UCSD-AML1 (cell line): ENCODE measurements around the gene PDE4C.
"Not testable (repeated sequence)": the region's sequence is repeated elsewhere in the genome, so short reads cannot be mapped to it uniquely, and the experiment has no call there.

ENCODE experiments used
- DNase-seq: peaks from one replicate; lab custom pipeline; 2025; ENCODE audit not compliant: unreplicated experiment; lab: John Stamatoyannopoulos, UW

PDE4C gene

DNA sequence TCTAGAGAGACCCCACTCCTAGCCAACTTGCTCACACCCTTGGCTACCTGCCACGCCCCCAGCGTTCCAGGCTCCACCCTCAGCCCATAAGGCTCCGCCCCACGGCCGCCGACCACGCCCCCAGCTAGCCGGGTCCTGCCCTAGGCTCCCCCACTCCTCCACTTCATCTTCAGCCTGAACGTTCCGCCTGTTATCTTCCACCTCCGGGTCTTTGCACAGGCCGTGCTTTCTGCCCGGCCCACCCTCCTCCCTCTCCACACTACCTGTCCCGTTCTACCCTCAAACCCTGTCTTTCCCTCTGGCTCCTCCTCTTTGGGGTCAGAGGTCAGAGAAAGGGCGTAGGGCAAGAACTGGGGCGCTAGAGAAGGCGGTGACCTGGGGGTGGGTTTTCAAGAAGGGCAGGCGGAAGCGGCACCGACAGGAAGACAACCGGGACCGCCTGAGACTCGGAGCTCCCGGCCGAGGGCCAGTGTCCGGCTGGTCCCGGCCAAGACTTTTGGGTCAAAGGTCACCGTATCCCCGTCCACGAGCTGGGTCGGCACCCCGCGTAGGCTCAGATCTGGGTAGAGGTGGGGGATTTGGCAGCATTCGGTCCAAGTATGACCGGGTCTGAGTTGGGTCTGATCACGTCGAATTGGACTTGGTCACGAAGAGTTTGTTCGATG is 2.2 kb downstream of the PDE4C start:
- DNase-seq, result peak; percentile 69

DNA sequence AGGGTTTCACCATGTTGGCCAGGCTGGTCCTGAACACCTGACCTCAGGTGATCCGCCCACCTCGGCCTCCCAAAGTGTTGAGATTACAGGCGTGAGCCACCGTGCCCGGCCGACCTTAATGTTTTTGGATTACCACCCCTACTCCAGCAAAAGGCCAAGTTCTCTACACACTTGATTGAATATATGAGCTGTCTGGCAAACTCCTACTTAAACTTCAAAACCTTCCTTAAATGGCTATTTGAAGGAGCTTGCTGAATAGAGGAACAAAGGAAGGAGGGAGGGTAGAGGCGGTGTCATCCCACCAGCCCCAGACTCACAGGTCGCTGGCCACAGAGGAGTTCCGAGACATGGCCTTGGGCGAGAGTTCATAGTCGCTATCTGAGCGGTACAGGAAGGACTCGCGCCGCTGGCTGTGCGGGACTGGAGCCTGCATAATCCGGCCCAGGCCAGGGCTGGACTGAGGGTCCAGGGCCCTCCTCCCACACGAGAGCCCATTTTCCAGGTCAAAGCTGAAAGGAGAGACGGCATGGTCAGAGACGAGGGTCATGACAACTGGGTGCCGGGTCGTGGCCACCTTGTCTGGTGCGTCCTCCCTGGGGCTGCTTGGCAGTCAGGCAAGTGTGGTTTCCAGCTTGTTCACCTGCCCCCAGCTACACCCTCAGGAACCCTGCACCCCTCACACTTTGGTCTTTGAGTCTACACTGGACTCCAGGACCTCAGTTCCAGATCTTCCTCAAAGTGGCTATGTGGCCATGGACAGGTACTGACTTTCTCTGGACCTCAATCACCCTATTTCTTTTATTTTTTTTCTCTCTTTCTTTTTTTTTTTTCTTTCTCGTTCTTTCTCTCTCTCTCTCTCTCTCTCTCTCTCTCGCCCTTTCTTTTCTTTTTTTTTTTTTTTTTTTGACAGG is 4.2 kb downstream of the PDE4C start:
- peak; percentile 16 for DNase-seq

DNA sequence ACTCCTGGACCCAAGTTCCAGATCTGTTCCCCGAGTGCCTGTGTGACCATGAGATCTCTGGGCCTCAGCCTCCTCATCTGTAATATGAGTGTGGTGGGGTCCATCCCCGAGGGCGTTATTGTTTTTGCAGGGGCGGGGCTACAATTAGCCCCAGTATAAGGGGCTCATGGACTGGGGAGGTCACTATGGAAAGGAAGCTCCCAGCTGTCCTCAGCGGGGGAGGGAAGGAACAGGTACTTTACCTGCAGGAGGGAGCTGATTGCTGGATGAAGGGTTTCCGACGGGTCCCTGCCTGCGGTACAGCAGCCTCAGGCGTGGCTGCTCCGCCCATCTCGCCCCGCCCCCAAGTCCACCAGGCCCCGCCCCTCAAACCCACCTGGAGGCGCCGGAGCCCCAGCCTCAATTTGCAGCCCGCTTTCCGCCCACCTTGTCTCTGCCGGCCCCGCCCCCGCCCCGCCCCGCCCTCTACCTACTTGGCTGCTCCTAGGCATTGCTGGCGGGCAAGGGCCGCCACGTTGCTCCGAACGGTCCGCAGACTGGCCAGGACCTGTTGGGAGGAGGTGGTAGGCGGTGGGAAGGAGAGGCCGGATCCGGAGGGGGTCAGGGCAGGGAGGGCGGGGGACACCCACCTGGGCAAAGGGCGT is 5.5 kb downstream of the PDE4C start:
- no peak for DNase-seq

DNA sequence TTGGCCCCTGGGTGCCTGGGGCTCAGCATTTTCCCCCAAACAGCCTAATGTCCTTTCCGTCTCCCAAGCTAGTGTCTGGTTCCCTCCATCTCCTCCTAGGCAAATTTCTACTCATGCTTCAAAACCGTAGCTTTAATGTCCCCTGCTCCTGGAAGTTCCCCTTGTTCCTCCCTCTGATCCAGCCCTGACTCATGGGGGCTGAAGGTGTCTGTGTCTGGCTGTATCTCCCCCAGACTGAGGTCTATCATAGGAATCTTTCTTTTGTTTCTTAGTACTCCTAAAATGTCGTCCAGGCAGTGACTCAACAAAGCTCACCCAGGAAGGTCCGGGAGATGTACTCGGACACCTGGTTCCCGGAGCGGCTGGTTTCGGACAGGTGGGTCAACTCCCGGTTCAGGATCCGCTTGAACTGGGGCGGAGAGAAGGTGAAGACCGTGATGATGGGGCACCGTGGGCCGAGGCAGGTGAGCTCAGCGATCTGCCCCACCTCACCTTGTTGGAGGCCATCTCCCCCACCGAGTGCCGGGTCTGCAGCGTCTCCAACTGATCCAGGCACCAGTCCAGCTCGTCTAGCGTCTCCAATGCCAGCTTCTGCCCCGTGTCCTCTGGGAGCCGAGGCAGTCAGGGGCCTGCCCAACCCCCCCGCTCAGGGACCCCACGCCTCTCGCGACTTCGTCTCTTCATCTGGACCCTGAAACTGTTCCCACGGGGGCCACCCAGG is 6.2 kb downstream of the PDE4C start:
- no peak for DNase-seq

DNA sequence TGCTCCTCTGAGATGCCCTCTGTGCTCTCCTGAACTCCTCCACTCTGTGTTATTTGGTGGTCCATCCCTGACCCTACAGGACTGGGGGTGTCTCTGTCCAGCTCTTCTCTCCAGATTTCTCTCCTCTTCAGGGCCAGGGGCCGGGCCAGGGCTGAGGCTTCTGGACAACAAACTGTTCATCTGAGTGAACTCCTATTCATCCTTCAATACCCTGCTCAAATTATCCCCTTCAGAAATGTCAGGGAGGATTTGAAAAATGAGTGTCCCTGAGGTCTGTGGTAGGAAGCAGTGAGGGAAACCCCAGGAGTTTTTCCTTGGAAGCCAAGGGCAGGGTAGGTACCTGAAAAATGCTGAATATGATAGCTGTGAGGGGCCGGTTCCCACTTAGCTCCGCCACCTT is 7.6 kb downstream of the PDE4C start:
- no peak for DNase-seq

DNA sequence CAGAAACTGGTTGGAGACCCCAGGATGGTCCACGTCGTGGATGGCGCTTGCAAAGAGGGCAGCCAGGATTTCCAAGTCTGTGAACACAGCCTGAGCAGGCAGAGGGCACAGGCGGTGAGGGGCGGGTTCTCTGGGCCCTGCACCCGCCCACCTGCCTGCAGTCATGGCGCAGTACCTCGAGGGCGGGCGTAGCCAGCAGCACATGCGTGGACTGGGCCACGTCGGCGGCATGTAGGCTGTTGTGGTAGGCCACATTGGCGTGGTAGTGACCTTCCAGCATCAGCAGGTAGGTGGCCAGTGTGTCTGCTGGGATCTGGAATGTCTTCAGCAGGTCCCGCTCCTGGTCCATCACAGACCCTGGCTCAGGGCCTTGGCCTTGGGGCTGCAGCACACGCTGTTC is 8.1 kb downstream of the PDE4C start:
- DNase-seq, result no peak

DNA sequence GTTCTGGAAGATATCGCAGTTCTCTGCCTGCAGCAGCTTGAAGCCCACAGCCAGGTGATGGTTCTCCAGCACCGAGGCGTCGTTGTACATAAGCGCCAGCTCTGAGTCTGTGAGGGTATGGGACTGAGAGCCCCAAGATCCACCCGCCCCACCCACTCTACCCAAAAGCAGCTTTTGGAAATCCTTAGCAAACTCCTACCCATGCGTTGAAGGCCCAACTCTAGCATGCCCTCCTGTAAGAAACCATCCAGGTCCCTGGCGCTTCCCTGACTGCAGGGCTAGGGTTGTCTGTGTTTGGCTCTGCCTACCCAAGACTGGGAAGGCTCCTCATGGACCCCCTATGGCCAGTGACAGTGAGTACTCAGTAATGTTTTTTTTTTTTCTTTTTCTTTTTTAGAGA is 9.4 kb downstream of the PDE4C start:
- DNase-seq, result no peak

DNA sequence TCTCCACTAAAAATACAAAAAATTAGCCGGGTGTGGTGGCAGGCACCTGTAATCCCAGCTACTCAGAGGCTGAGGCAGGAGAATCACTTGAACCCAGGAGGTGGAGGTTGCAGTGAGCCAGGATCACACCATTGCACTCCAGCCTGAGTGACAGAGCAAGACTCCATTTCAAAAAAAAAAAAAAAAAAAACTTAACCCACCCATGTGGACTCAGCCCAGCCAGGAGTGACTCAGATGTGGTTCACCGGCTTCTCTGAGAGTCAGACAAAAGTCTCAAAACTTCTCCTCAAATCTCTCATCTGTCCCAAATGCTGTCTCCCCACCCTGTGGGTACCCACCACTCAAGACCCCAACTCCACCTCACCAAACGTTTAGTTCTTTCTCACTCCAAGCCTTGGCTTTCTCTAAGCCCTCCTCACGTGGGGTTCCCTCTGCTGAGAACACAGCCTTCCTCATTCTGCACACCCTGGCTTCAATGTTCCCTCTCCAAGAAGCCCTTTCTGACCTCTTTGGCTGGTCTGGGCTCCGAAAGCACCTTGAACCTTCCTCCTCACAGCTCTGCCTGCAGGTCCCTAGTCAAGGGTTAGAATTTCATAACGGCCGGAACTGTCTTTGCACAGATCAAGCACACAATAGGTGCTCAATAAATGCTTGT is 11.3 kb downstream of the PDE4C start:
- no peak for DNase-seq

DNA sequence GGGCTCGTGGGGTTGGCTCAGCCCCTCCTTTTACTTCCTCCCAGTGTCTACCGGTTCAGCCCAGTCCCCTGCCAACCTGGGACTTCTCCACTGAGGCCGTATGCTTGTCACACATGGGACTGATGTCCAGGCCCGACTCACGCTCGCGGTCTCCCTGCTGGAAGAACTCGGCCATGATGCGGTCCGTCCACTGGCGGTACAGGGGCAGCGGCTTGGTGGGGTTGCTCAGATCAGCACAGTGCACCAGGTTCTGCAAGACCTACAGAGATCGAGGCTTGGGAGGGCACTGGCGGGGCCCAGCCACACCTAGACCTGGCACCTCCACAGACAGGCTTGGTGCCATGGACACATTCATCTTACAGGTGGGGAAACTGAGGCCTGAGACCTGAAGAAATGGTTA is 14.6 kb downstream of the PDE4C start:
- no peak for DNase-seq

DNA sequence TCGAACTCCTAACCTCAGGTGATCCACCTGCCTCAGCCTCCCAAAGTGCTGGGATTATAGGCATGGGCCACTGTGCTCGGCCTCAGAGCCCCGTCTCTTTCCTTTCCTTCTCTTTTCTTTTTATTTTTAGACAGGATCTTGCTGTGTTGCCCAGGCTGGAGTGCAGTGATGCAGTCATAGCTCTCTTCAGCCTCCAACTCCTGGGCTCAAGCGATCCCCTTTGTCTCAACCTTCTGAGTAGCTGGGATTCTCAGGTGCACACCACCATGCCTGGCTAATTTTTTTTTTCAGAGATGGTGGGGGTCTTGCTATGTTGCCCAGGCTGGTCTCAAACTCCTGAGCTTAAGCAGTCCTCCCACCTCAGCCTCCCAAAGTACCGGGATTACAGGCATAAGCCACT is 16.3 kb downstream of the PDE4C start:
- DNase-seq, result not testable (repeated sequence)

DNA sequence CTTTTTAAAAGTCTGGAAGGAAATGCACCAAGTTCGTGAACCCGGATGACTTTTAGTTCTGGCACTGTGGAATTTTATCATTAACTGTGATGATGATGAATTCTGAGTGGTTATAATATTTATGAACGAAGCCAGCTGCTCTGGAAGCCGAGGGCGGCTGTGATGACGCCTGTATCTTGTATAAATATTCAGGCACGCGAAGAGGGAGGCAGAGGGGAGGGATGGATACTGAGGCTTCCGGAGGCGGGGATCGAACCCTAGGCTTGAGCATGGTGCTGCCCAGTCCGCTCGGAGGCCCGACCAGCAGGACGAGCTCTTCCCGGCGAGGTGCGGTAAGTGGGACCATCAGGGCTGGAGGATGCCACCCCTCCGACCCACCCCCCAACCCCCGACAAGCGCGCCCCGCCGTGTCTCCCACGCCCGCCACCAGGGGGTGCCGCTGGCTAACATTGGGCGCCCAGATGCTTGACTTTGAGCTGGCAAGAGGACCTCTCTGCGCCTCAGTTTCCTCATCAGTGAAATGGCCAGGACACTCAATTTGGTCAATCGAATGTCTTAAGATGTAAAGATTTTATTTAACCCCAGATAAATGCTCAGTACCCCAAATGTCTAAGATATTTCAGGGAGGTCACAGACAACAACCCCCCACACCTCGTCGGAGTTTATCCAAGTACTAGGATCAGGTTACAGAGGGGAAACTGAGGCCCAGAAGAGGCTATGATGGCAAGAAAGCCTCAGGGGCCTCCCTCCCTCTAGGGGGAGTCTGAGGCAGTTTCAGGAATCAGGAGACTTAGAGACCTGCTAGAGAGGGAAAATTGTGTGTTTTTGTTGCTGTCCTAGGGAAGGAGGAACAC is 17.9 kb downstream of the PDE4C start:
- DNase-seq, result peak; percentile 47

DNA sequence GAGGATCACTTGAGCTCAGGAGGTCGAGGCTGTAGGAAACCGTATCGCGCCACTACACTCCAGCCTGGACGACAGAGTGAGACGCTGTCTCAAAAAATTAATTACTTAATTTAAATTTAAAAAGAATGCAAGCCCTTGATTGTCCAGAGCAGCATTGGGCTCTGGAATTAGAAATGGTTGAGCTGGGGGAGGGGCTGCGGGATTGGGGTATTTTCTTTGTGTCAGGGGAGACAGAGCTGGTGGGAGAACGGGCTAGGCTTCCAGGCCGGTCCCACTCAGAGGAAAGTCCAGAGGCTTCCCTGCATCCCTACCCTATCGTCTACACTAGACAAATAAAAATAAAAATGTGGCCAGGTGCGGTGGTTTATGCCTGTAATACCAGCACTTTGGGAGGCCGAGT is 20.2 kb downstream of the PDE4C start:
- no peak for DNase-seq

DNA sequence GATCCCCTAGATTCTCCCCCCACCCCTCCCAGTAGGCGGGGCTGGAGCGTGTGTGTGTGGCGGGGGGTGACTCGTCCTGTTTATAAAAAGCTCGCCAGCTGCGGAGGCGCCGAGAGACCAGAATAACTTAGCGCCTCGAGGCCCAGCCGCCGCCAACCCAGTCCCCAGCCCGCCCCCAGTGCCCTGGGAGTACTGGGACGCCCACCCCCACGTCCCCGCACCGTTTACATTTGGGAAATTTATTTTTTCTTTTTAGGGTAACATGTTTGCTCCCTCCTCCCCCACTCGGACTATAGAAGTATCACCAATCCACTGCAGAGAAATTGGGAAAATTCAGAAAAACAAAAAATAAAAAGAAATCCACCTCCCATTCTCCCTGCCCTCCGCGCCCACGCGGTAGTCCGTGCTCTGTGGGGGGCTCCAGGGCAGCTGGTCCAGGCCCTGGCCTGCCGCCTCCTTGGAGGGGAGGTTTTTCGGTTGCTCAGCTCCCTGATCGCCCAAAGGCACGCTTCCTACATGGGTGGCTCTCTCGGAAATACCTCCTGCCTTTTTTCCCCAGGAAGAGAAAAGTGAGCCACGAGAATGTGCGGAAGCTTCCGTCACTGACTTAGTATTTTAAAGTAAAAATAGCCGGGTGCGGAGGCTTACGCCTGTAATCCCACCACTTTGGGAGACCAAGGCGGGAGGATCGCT is 20.9 kb downstream of the PDE4C start:
- DNase-seq, result peak; percentile 78

DNA sequence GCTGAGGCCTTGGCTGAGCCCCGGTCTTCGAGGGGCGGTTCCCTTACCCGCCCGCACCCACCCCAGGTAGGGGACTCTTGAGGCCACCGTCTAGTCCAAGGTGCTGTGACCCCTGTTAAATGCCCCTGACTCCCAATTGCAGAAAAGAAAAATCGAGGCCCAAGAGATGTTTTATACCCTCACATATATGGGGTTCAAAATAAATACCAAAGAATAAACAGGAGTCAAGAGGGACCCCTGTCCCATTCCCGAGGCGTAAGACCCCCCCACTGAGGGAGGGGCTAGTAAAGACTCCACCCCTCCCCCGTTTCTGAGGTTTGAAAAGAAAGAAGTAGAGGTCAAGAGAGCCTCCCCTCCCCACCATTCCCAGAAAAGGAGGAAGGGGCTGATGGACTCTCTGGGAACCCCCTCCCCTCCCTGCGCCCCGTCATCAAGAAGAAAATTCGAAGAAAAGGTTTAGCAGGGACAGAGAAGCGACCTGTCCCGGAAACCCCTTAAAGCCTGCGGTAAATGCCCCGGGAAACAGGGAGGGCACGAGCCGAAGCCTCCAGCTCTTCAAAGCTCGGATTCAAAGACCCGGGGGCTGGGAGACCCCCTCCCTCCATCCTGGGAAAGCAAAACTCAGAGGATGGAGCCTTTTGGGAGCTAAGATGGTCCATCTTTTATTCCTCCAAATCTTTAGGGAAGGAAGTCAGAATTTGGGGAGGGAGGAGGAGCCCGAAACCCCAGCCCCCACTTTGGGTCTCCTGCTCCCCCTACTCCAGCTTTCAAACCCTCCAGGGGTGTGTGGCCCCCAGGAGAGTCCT is 21.6 kb downstream of the PDE4C start:
- DNase-seq, result peak; percentile 88

DNA sequence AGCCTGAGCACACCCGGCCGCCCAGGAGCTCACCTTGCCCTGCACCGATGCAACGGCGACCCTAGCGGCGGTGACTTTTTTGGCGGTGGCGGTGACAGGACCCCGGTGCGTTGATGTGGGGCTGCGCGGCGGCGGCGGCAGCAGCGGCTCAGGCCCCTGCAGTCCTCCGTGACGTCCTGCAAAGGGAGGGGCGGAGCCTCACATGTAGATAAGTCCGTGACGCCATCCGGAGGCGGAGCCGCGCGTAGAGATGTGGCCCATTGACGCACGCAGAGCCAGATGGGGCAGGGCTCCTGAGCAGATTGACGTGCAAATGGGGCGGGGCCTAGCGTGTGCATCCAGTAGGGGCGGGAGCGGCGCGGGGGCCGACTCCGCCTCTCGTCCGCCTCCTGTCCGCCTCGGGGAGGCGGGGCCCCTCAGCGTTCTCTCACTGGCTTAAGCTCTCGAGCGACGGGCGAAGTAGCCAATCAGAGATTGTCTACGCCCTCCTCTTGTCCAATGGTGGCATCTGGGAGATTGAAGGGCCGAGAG is 22.3 kb downstream of the PDE4C start, which contains the start of gene RAB3A:
RAB3A (minus strand) TSS at position 180 of the 531 bp plus-strand sequence. CDS start 1,302 bp downstream, outside the sequence.
- peak; percentile 100 for DNase-seq

DNA sequence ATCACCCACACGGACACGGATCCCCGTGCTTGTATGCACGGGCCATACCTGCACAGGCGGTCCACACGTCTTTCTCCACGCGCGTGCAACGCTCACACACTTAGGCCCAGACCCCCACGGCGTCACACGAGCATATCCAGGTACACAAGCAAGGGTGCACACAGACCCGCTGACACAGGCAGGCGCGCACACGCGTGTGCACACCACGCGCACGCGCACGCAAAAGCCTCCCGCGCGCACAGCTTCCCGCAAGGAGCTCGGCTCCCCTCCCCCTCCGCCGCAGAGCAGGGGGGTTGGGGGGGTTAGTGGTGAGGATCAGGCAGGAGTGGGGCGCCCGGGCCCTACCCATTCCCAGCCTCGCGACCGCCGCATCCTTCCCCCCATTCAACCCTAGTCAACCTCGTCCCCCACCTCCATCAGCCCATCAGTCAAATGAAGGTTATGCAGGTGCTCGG is 22.8 kb downstream of the PDE4C start:
- peak; percentile 50 for DNase-seq

DNA sequence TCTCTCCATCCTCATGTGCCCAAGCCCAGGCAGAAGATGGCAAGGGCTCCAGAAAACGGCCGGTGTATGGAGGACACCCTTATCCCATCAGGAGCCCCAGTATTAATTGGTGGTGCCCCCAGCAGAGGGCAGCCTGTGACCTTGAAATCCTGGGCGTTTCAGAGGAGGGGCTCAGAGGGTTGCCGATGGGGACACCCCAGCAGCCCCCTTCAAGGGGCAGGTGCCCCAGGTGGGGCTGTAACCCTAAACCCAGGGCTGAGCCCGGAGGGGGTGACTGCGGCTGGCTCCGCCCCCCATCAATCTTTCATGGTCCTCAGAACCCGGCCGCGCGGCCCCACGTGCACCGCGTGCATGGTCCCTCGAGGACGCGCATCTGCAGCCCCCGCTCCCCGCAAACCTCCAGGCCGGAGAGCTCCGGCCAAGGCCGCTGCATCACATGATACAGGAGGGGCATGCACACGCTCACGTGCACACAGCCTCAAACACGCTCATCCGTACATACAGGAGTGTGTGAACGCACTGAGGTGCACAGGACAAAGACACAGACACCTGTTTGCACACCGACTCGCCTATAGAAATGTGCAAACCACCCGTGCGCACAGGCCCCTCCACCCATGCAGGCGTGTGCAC is 23.3 kb downstream of the PDE4C start:
- DNase-seq, result no peak

DNA sequence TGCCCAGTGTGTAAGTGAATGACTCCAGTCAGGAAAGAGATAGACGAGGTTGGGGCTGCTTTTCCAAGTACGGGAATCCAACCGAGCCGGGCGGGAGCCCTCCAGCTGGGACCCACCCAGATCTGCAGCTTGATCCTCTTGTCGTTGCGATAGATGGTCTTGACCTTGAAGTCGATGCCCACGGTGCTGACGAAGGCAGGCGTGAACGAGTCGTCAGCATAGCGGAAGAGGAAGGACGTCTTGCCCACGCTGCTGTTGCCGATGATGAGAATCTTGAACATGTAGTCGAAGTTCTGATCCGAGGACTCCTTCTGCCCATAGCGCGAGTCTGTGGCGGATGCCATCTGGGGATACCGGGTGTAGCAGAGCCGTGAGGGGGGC is 23.9 kb downstream of the PDE4C start:
- no peak for DNase-seq
